Choroid plexus epithelial cell (primary cell): Measurements from ENCODE around the gene SCARF1.

Experiments used
- DNase-seq: peaks from one replicate; pipeline ENCODE4 v3.0.0-alpha.2; 2010; ENCODE audit warnings: low read depth
- H3K4me3 ChIP-seq: 2 replicates; pipeline ENCODE4 v1.5.1; 2011; ENCODE audit warnings: low read depth, mild to moderate bottlenecking, control low read depth, low read length, moderate library complexity
- TF ChIP-seq, protein P1 (sequence below): conservative IDR thresholded peaks from 2 replicates; pipeline ENCODE4 v1.5.1; 2011; ENCODE audit warnings: low read depth, mild to moderate bottlenecking, control low read depth, inconsistent platforms, low read length, moderate library complexity

The SCARF1 gene

DNA sequence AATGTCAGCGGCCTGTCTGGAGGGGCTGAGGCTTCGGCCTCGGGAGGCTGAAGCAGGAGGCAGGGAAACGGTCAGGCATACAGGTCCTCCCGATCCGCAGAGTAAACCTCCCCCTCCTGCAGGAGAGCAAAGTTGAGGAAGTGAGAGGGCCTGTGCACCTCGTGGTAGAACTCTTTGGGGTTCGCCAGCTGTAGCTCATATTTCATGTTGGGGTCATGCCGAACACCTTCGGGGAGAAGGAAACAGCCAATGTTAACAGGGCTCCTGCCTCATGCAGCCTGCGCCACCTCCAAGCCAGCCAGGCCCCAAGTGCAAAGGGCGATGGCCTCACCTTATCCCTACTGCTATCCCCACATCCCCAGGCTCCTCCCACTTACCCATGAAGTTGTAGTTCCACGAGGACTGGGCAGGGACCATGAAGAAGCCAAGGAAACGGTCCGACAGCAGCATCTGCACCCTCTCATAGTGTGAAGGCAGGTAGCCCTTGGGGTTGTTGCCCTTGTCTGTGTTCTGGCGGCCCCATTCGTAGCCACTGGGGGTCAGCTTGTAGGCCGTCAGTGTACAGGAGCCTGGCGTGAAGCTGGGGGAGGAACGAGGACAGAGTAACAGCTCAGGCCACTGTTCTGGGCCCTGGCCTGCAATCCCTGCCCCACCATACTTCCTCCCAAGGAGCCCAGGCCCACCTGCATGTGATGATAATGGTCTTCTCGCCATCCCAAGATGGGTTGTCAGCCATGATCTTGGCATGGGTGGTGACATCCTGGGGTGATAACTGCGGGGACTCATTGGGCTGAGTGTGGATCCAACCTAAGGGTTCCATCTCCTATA lies 5.4 kb upstream of the SCARF1 start:
- TF ChIP-seq, protein P1, sequence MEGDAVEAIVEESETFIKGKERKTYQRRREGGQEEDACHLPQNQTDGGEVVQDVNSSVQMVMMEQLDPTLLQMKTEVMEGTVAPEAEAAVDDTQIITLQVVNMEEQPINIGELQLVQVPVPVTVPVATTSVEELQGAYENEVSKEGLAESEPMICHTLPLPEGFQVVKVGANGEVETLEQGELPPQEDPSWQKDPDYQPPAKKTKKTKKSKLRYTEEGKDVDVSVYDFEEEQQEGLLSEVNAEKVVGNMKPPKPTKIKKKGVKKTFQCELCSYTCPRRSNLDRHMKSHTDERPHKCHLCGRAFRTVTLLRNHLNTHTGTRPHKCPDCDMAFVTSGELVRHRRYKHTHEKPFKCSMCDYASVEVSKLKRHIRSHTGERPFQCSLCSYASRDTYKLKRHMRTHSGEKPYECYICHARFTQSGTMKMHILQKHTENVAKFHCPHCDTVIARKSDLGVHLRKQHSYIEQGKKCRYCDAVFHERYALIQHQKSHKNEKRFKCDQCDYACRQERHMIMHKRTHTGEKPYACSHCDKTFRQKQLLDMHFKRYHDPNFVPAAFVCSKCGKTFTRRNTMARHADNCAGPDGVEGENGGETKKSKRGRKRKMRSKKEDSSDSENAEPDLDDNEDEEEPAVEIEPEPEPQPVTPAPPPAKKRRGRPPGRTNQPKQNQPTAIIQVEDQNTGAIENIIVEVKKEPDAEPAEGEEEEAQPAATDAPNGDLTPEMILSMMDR = no peak
- no peak for DNase-seq
- no peak overlapping the region for H3K4me3 ChIP-seq

DNA sequence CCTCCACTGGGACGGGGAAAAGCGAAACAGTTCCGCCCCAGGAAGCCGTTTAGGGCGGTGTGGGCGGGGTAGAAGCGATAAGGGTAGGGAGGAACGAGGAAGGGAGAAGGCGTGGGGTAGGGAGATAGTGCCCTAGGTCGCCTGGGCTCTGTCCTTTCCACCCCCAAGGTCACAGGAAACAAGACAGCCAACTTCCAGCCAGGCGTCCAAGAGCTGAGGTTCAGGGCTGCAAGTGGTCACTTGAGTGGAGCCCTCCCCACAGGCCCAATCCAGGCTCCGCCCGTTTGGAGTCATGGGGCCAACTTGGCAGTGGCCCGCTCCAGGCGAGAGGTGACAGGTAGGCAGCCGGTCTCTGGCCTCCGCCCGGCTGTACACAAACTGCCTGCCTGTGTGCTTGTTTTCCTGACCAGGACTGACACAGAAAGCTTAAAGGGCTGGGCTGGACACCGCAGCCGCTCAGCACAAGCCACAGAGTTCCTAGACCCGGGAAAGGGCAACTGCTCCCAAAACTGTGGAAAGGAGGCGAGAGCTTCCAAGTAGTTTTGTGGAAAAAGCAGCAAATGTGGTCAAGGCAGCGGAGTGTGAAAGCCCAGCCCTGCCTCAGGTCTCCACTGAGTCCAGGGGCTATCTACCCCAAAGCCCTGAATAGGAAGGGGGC lies 4.4 kb upstream of the SCARF1 start, which contains the start of gene RILP:
Gene RILP, minus strand, starts transcription at position 23 of the 658 bp plus-strand sequence. CDS start 62 bp downstream, outside the sequence.
- DNase-seq = no peak
- TF ChIP-seq, protein P1 = no peak
- H3K4me3 ChIP-seq = peak within 1 kb of the TSS; percentile 68

DNA sequence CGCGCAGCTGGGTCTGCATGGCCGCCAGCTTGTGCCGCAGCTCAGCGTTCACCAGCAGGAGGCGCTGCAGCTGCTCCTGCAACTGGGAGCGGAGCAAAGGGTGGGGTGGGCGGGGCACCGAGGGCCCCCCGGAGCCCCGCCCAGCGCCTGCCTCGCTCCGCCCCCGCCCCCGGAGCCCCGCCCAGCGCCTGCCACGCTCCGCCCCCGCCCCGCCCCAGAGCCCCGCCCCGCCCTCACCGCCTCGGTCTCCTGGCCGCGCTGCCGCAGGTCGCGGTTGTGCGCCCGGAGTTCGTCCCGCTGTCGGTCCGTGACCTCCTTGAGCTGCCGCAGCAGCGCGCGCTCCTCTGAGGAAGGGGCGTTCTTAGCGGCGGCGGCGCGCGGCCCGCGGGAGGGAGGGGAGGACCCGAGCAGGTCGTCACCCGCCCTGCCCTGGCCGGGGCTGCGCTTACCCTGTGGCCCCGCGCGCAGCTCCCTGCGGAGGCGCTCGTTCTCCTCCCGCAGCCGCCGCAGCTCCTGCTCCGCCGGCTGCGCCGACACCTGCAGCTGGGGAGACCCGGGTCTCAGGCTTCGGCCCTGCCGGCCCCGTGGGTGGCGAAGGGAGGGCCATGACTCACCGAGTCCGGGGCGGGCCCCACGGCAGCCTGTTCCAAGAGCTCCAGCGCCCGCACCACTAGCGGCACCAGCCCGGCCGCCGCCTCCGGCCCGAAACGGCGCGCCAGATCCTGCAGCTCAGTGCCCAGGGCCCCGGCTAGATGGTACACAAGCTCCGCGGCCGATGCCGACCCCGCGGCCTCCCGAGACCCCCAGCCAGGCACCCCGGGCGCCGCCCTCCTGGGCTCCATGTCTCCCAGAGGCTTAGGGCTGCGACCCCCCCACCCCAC lies 3.7 kb upstream of the SCARF1 start:
- TF ChIP-seq, protein P1 = peak; percentile 70
- peak; percentile 97 for DNase-seq
- peak overlapping the region; percentile 68 for H3K4me3 ChIP-seq

DNA sequence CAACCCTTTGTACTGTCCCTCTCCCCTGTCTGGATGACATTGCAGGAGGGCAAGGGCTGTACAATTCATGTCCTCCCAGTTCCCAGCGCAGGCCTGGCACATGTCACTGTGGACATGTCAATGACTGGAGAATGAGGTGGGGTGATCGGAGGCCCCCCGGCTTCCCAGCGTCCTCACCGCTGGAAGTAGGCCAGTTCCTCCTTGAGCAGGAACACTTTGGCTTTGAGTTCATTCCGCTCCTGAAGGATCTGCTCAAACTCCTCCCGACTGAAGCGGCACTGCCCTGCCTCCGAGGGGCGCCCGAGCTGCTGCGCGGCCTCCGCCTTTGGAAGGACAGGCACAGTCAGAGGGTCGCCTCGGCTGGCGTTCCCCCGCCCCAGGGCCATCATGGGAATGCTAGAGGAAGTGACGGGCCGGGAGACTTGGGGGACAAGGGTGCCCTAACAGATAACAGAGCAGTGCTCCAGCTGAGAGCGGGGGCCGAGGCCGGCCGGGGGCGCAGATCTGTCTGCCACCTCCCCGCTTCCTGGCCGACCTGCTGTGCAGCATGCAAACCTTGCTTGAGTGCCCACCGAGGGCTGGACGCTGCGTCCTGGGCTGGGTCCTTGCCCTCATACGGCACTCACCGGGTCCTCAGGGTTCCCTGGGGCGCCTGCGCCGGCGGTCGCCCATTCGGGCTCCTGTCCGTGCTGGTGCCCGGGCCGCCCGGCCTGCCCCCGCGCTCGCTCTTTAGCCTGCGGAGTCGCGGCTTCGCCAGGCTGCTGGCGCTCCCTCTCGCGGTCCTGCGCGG lies 2.8 kb upstream of the SCARF1 start:
- TF ChIP-seq, protein P1 = no peak
- peak overlapping the region; percentile 61 for H3K4me3 ChIP-seq
- no peak for DNase-seq

DNA sequence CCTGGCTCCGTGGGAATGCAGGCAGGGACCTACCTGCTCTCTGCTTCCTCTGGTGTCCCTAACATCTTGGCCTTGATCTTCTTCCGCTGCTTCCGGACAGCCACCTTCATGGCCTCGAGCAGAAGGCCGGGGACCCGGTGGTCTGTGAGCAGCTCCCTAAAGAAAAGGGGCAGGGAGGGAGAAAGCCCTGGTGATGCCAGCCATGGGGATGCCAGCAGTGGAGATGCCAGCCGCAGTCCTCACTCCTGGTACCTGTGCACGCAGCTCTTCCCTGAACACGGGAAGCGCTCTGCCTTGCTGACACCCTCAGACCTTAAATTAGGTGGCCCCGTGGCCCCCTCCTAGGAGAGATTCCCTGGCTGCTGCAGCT lies 2.3 kb upstream of the SCARF1 start:
- no peak overlapping the region for H3K4me3 ChIP-seq
- no peak for DNase-seq

More for the DNA sequence above, 2.3 kb upstream of the SCARF1 start:
- TF ChIP-seq, protein P1 = no peak
